SKM-1 (cell line): ENCODE results near the gene IL36G.

Experiments used
- DNase-seq: peaks from one replicate; lab custom pipeline; 2025; ENCODE audit not compliant: unreplicated experiment; lab: John Stamatoyannopoulos, UW

Gene IL36G

GRCh38 chr2:112972423-112973086 lies 5.3 kb upstream of the IL36G start:
- DNase-seq, result no peak

GRCh38 chr2:112973156-112973555 lies 4.7 kb upstream of the IL36G start:
- DNase-seq, result no peak

GRCh38 chr2:112979731-112980130 lies 1.9 kb downstream of the IL36G start:
- no peak for DNase-seq

- no peak for DNase-seq
Observed at GRCh38 chr2:112980537-112980936, 2.7 kb downstream of the IL36G start.

- no peak for DNase-seq
Observed at GRCh38 chr2:112985090-112985489, 7.3 kb downstream of the IL36G start.

GRCh38 chr2:112989611-112990010 lies 11.8 kb downstream of the IL36G start:
- DNase-seq, result no peak

GRCh38 chr2:112993831-112994230 lies 16.0 kb downstream of the IL36G start:
- no peak for DNase-seq

- DNase-seq, result no peak
Observed at GRCh38 chr2:112994648-112995047, 16.8 kb downstream of the IL36G start.

GRCh38 chr2:112995346-112995920 lies 17.6 kb downstream of the IL36G start:
- no peak for DNase-seq

- no peak for DNase-seq
Observed at GRCh38 chr2:112996635-112997034, 18.8 kb downstream of the IL36G start.

GRCh38 chr2:112997151-112997550 lies 19.3 kb downstream of the IL36G start:
- DNase-seq, result no peak

- no peak for DNase-seq
Observed at GRCh38 chr2:113000436-113000835, 22.6 kb downstream of the IL36G start.

GRCh38 chr2:113002677-113003076 lies 24.9 kb downstream of the IL36G start:
- no peak for DNase-seq

GRCh38 chr2:113005030-113005509 lies 27.3 kb downstream of the IL36G start, which contains the start of gene IL36A:
Gene IL36A (plus strand): TSS chr2:113005459. CDS start chr2:113005872, 413 bp downstream.
- no peak for DNase-seq

GRCh38 chr2:113007250-113007649 lies 29.4 kb downstream of the IL36G start:
- DNase-seq, result no peak

- DNase-seq, result no peak
Observed at GRCh38 chr2:113009622-113010021, 31.8 kb downstream of the IL36G start.

- DNase-seq, result no peak
Observed at GRCh38 chr2:113010088-113010487, 32.3 kb downstream of the IL36G start.

GRCh38 chr2:113011108-113011507 lies 33.3 kb downstream of the IL36G start:
- no peak for DNase-seq

- DNase-seq, result no peak
Observed at GRCh38 chr2:113012436-113013335, 34.9 kb downstream of the IL36G start.

GRCh38 chr2:113013336-113013661 lies 35.5 kb downstream of the IL36G start:
- DNase-seq, result no peak

- no peak for DNase-seq
Observed at GRCh38 chr2:113014067-113014466, 36.3 kb downstream of the IL36G start.

GRCh38 chr2:113015042-113015441 lies 37.2 kb downstream of the IL36G start:
- no peak for DNase-seq
